NCI-H774 (cell line): Measurements from ENCODE around the gene WNK2.

ENCODE experiments used
- DNase-seq: peaks from one replicate; lab custom pipeline; 2025; lab: John Stamatoyannopoulos, UW

Gene WNK2

GRCh38 chr9:93200449-93200742, 16.5 kb downstream of the WNK2 start:
- no peak for DNase-seq

GRCh38 chr9:93200989-93201334, 17.0 kb downstream of the WNK2 start:
- no peak for DNase-seq

- DNase-seq = no peak
These were observed 19.2 kb downstream of the WNK2 start for GRCh38 chr9:93203026-93203717.

GRCh38 chr9:93203718-93204469, 20.0 kb downstream of the WNK2 start:
- DNase-seq = no peak

GRCh38 chr9:93204470-93205043, 20.6 kb downstream of the WNK2 start:
- DNase-seq = no peak

GRCh38 chr9:93205045-93205768, 21.3 kb downstream of the WNK2 start:
- DNase-seq = peak; percentile 29

GRCh38 chr9:93205896-93206575, 22.1 kb downstream of the WNK2 start:
- no peak for DNase-seq

GRCh38 chr9:93206576-93207155, 22.7 kb downstream of the WNK2 start:
- DNase-seq = no peak

- peak; percentile 61 for DNase-seq
These were observed 23.4 kb downstream of the WNK2 start for GRCh38 chr9:93207326-93207814.

GRCh38 chr9:93207860-93208734, 24.2 kb downstream of the WNK2 start:
- DNase-seq = no peak

GRCh38 chr9:93209097-93209496, 25.2 kb downstream of the WNK2 start:
- DNase-seq = no peak

GRCh38 chr9:93209576-93210323, 25.8 kb downstream of the WNK2 start:
- DNase-seq = no peak

GRCh38 chr9:93210324-93210973, 26.5 kb downstream of the WNK2 start:
- DNase-seq = no peak

GRCh38 chr9:93210974-93211653, 27.2 kb downstream of the WNK2 start:
- no peak for DNase-seq

- DNase-seq = no peak
These were observed 27.7 kb downstream of the WNK2 start for GRCh38 chr9:93211654-93212001.

GRCh38 chr9:93212409-93212808, 28.5 kb downstream of the WNK2 start:
- no peak for DNase-seq

GRCh38 chr9:93216073-93216365, 32.1 kb downstream of the WNK2 start:
- DNase-seq = no peak

- DNase-seq = no peak
These were observed 33.8 kb downstream of the WNK2 start for GRCh38 chr9:93217706-93218105.

- DNase-seq = no peak
These were observed 34.2 kb downstream of the WNK2 start for GRCh38 chr9:93218161-93218560.
